Diencephalon (tissue), 1 donor: ENCODE data around the gene REXO5. TPM values are rescaled to one million over a fixed set of nuclear protein-coding genes. Genes with fewer than 3 reads are reported as not detected.

Source experiments
- small RNA-seq: library from RNA; depleted of rRNA; stranded (forward); fragments of <200 nt; gene quantifications from one replicate; pipeline ENCODE3, GENCODE V24; 2014
- total RNA-seq: library from RNA; depleted of rRNA; stranded (reverse); fragments of >200 nt; gene quantifications from one replicate; pipeline ENCODE4 v1.2.3, GENCODE V29; 2014

The REXO5 gene
- total RNA-seq: 12.0 TPM

GRCh38 chr16:20806168-20807050 is at the start of gene REXO5, which contains the start of gene ERI2:
Gene REXO5 (plus strand): TSS chr16:20806527. CDS start chr16:20806954, 427 bp downstream.
Gene ERI2 (minus strand): TSS chr16:20806472. CDS start chr16:20806430, 42 bp downstream.

GRCh38 chr16:20763461-20764232 is 42.7 kb upstream of the REXO5 start, which contains the start of gene ACSM3:
Gene ACSM3 (plus strand): TSS chr16:20764014. CDS start chr16:20770035, 6,021 bp downstream.

Small RNA genes lying within 50 kb of the gene (small RNA-seq; reads per million reads assigned to genes)
- gene RF00618 (not detected), gene RNU6-944P (not detected)

Other genes starting within 250 kb of the REXO5 start
- 1.2 TPM for gene ACSM2B, start 230.2 kb upstream of the REXO5 start, total RNA-seq
- not detected for gene ACSM1, start 108.8 kb upstream of the REXO5 start, total RNA-seq
- gene THUMPD1, start 64.7 kb upstream of the REXO5 start, total RNA-seq: 65.0 TPM
- gene ACSM3, start 42.5 kb upstream of the REXO5 start, total RNA-seq: 2.1 TPM
- gene ERI2, start 55 bp upstream of the REXO5 start, total RNA-seq: 31.8 TPM
- 13.6 TPM for gene DCUN1D3, start 93.8 kb downstream of the REXO5 start, total RNA-seq
- 46.8 TPM for gene LYRM1, start 94.2 kb downstream of the REXO5 start, total RNA-seq